22Rv1 (cell line): ENCODE data around the gene IRX5.

Experiments
- H3K27ac ChIP-seq: fragments of 450-650 bp; 2 replicates; pipeline ENCODE4 v1.5.1; 2017
- CTCF ChIP-seq: fragments of 450-650 bp; IDR thresholded peaks from 2 replicates; pipeline ENCODE4 v1.5.1; 2017; ENCODE audit warnings: mild to moderate bottlenecking
- ZFX ChIP-seq: fragments of 450-650 bp; IDR thresholded peaks from 2 replicates; pipeline ENCODE4 v1.6.1; 2017; ENCODE audit warnings: antibody characterized with exemption, borderline replicate concordance

Gene IRX5

GRCh38 chr16:54940279-54940604, 9.6 kb downstream of the IRX5 start:
- no peak for TF ChIP-seq ZFX
- no peak for TF ChIP-seq CTCF
- H3K27ac ChIP-seq: no peak overlapping the region

GRCh38 chr16:54942353-54942943, 11.8 kb downstream of the IRX5 start:
- no peak overlapping the region for H3K27ac ChIP-seq
- TF ChIP-seq ZFX (no peak), CTCF (no peak)

- TF ChIP-seq ZFX (no peak), CTCF (no peak)
- H3K27ac ChIP-seq: no peak overlapping the region
These were observed 13.3 kb downstream of the IRX5 start for GRCh38 chr16:54944002-54944401.

GRCh38 chr16:54945063-54945462, 14.4 kb downstream of the IRX5 start:
- no peak overlapping the region for H3K27ac ChIP-seq
- TF ChIP-seq CTCF (no peak), ZFX (no peak)

GRCh38 chr16:54946909-54947308, 16.2 kb downstream of the IRX5 start:
- no peak for TF ChIP-seq ZFX
- TF ChIP-seq CTCF: no peak

GRCh38 chr16:54947616-54948015, 17.0 kb downstream of the IRX5 start:
- TF ChIP-seq CTCF (no peak), ZFX (no peak)

More at GRCh38 chr16:54946909-54947308, 16.2 kb downstream of the IRX5 start:
- H3K27ac ChIP-seq: no peak overlapping the region

GRCh38 chr16:54952195-54952594, 21.5 kb downstream of the IRX5 start:
- no peak overlapping the region for H3K27ac ChIP-seq
- TF ChIP-seq CTCF: no peak
- TF ChIP-seq ZFX: no peak

More at GRCh38 chr16:54947616-54948015, 17.0 kb downstream of the IRX5 start:
- H3K27ac ChIP-seq: no peak overlapping the region
